ENCODE measurements around the gene RAB28. TPM values are rescaled to one million over a fixed set of nuclear protein-coding genes. Genes with fewer than 3 reads are reported as not detected.

Gene RAB28
- total RNA-seq, 1 donor from 2014 or later = 30.7 TPM

- Mint-ChIP-seq H3K27me3 (ENCODE audit: low read depth) (no peaks in the 10 kb centered on the region), H3K9me3 (peaks cover 5% of the 10 kb centered on the region), H3K4me1 (peaks cover 37% of the 10 kb centered on the region), H3K27ac (ENCODE audit: unreplicated experiment) (no peak overlapping the region), H3K4me3 (no peak overlapping the region), H3K36me3 (ENCODE audit: low read depth) (peaks cover 13% of the 10 kb centered on the region)
- DNase-seq (ENCODE audit: low read depth, low spot score) = no peak
- TF ChIP-seq, protein P1, sequence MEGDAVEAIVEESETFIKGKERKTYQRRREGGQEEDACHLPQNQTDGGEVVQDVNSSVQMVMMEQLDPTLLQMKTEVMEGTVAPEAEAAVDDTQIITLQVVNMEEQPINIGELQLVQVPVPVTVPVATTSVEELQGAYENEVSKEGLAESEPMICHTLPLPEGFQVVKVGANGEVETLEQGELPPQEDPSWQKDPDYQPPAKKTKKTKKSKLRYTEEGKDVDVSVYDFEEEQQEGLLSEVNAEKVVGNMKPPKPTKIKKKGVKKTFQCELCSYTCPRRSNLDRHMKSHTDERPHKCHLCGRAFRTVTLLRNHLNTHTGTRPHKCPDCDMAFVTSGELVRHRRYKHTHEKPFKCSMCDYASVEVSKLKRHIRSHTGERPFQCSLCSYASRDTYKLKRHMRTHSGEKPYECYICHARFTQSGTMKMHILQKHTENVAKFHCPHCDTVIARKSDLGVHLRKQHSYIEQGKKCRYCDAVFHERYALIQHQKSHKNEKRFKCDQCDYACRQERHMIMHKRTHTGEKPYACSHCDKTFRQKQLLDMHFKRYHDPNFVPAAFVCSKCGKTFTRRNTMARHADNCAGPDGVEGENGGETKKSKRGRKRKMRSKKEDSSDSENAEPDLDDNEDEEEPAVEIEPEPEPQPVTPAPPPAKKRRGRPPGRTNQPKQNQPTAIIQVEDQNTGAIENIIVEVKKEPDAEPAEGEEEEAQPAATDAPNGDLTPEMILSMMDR (conservative IDR thresholded peaks at IDR 0.05) = no peak
Observed at GRCh38 chr4:13327991-13328390, 156.1 kb downstream of the RAB28 start.

DNA sequence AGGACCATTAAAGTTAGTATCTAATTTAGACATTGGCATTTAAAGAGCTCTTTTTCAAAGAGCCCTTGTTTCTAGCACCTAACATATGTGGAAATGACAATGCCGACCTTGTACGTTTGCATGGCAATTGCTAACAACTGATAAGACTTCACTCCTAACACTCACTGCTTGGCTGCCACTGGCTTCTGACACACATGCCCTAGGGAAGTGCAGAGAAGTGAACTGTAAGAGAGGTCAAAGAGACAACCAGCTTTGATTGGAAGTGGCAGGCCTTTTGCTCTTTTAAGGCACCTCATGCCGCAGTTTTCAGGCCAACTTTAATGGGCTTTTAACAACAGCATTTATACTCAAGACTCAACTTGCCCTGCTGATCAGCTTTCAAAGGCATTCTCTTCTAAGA is 158.4 kb downstream of the RAB28 start:
- no peak for DNase-seq (ENCODE audit: low read depth, low spot score)
- peaks cover 8% of the 10 kb centered on the region for H3K9me3 Mint-ChIP-seq
- peaks cover 17% of the 10 kb centered on the region for H3K36me3 Mint-ChIP-seq (ENCODE audit: low read depth)
- H3K27ac Mint-ChIP-seq (ENCODE audit: unreplicated experiment) = peak overlapping the region; percentile 9
- no peaks in the 10 kb centered on the region for H3K27me3 Mint-ChIP-seq (ENCODE audit: low read depth)
- H3K4me1 Mint-ChIP-seq = peaks cover 37% of the 10 kb centered on the region
- TF ChIP-seq, protein P1 (conservative IDR thresholded peaks at IDR 0.05) = no peak
- H3K4me3 Mint-ChIP-seq = peak overlapping the region; percentile 13

GRCh38 chr4:13323921-13324320 is 160.2 kb downstream of the RAB28 start:
- Mint-ChIP-seq H3K27ac (ENCODE audit: unreplicated experiment) (no peak overlapping the region), H3K27me3 (ENCODE audit: low read depth) (no peaks in the 10 kb centered on the region), H3K36me3 (ENCODE audit: low read depth) (peaks cover 24% of the 10 kb centered on the region), H3K4me3 (no peak overlapping the region), H3K4me1 (peaks cover 30% of the 10 kb centered on the region), H3K9me3 (peaks cover 8% of the 10 kb centered on the region)
- no peak for DNase-seq (ENCODE audit: low read depth, low spot score)
- TF ChIP-seq, protein P1 (conservative IDR thresholded peaks at IDR 0.05) = no peak

GRCh38 chr4:13322681-13323101 is 161.4 kb downstream of the RAB28 start:
- no peak overlapping the region for H3K27ac Mint-ChIP-seq (ENCODE audit: unreplicated experiment)
- no peaks in the 10 kb centered on the region for H3K27me3 Mint-ChIP-seq (ENCODE audit: low read depth)
- H3K9me3 Mint-ChIP-seq = peaks cover 6% of the 10 kb centered on the region
- peaks cover 21% of the 10 kb centered on the region for H3K36me3 Mint-ChIP-seq (ENCODE audit: low read depth)
- H3K4me1 Mint-ChIP-seq = peaks cover 26% of the 10 kb centered on the region
- H3K4me3 Mint-ChIP-seq = no peak overlapping the region
- no peak for DNase-seq (ENCODE audit: low read depth, low spot score)
- TF ChIP-seq, protein P1 (conservative IDR thresholded peaks at IDR 0.05) = no peak

Other genes with a start within 250 kb of the RAB28 start
- gene NKX3-2, start 60.2 kb upstream of the RAB28 start, total RNA-seq = 3.3 and 4.0 TPM in 2 replicates
- 27.9 and 31.9 TPM in 2 replicates for gene BOD1L1, start 143.4 kb upstream of the RAB28 start, total RNA-seq